Stimulated activated CD4-positive, alpha-beta T cell treated with anti-CD3 and anti-CD28 coated beads, Interleukin-1b, Interleukin-23, amount 100 ng/mL, for 48 hours (primary cell): ENCODE results near the gene CA6.
"Not testable (repeated sequence)": the region's sequence is repeated elsewhere in the genome, so short reads cannot be mapped to it uniquely, and the experiment has no call there.

Source experiments
- DNase-seq: peaks from one replicate; pipeline ENCODE4 v3.0.0-alpha.2; 2020

CA6 gene

DNA sequence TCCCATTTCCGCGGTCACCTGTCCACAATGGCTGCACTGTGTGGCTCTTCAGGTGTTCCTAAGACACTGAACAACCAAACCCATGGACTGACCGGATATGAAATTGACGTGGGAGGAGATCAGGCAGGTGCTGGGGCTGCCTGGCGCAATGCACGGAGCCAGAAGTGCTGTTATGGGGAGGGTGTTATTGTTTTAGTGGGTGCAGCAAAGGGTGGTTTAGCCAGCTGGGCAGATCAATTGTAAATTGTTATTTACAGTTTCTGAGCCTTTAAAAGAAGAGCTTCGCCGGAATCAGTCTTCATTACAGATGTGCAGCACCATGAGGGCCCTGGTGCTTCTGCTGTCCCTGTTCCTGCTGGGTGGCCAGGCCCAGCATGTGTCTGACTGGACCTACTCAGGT lies at the start of gene CA6:
Gene CA6 (plus strand): TSS at position 301 of the 400 bp plus-strand sequence. CDS start 19 bp downstream, at position 320.
- no peak for DNase-seq

DNA sequence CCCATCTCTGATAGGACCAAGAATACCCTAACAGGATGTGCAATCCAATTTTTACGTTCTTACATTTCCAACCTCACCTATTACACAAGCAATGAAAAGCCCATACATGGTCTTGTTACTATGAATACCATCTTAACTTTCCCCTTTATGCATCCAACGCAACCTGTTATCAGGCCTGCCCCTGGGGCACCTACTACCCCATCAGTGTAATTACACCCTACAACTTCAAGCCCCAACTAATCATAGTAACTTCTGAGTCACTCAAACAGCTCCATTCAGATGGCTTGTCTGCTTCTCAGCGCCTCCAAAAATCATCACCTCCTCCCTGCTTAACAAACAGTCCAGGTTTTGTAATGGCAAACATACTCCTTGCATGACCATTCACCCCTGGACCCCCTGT lies 48.9 kb upstream of the CA6 start:
- DNase-seq, result not testable (repeated sequence)

DNA sequence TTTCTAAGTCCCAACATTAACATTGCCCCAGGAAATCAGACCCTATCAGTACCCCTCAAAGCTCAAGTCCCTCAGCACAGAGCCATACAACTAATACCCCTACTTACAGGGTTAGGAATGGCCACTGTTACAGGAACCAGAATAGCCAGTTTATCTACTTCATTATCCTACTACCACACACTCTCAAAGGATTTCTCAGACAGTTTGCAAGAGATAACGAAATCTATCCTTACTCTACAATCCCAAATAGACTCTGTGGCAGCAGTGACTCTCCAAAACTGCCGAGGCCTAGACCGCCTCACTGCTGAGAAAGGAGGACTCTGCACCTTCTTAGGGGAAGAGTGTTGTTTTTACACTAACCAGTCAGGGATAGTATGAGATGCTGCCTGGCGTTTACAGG lies 48.2 kb upstream of the CA6 start:
- DNase-seq, result not testable (repeated sequence)

DNA sequence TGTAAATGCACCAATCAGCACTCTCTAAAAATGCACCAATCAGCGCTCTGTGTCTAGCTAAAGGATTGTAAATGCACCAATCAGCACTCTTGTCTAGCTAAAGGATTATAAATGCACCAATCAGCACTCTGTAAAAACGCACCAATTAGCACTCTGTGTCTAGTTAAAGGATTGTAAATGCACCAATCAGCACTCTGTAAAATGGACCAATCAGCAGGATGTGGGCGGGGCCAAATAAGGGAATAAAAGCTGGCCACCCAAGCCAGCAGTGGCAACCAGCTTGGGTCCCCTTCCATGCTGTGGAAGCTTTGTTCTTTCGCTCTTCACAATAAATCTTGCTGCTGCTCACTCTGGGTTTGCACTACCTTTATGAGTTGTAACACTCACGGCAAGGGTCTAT lies 47.2 kb upstream of the CA6 start:
- DNase-seq, result not testable (repeated sequence)

DNA sequence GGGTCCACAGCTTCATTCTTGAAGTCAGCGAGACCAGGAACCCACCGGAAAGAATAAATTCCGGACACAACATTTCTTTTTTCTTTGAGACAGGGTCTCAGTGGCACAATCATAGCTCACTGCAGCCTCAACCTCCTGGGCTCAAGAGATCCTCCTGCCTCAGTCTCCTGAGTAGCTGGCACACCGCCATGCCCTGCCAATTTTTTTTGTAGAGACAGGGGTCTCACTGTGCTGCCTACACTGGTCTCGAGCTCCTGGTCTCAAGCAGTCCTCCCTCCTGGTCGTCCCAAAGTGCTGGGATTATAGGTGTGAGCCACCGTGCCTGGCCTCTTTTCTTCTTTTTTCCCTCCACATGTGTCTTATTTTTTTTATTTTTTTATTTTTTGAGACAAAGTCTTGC lies 46.6 kb upstream of the CA6 start:
- DNase-seq, result no peak

DNA sequence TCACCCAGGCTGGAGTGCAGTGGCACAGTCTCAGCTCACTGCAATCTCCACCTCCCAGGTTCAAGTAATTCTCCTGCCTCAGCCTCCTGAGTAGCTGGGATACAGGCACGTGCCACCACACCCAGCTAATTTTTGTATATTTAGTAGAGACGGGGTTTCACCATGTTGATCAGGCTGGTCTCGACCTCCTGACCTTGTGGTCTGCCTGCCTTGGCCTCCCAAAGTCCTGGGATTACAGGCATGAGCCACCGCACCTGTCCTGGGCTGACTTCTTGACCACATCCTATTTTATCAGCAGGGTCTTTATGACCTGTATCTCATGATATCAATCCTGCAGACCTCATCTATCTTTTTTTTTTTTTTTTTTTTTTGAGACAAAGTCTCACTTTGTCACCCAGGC lies 45.0 kb upstream of the CA6 start:
- peak; percentile 15 for DNase-seq

DNA sequence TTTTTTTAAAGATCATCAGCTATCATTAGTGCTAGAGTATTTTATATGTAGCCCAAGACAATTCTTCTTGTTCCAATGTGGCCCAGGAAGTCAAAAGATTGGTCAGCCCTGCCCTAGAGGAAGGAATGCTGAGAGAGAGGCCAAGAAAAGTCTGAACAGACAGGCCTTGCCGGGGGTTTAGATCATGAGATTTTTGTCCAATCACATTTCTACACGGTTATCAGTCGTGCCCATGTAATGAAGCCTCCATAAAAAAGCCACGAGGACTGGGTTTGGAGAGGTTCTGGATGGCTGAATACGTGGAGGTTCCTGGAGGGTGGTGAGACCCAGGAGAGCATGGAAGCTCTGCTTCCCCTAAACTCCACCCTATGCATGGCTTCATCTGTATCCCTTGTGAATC lies 42.9 kb upstream of the CA6 start:
- no peak for DNase-seq

DNA sequence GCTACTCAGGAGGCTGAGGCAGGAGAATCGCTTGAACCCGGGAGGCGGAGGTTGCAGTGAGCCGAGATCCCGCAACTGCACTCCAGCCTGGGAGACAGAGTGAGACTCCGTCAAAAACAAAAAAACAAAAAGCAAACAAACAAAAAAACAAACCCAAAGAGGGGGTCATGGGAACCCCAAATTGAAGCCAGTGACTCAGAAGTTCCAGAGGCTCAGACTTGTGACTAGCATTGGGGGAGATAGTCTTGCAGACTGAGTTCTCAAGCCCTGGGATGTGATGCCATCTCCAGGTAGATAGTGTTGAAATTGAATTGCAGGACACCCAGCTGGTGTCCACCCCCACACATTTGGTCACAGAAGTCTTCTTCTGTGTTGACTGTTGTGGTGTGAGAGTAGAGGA lies 42.3 kb upstream of the CA6 start:
- DNase-seq, result peak; percentile 35

DNA sequence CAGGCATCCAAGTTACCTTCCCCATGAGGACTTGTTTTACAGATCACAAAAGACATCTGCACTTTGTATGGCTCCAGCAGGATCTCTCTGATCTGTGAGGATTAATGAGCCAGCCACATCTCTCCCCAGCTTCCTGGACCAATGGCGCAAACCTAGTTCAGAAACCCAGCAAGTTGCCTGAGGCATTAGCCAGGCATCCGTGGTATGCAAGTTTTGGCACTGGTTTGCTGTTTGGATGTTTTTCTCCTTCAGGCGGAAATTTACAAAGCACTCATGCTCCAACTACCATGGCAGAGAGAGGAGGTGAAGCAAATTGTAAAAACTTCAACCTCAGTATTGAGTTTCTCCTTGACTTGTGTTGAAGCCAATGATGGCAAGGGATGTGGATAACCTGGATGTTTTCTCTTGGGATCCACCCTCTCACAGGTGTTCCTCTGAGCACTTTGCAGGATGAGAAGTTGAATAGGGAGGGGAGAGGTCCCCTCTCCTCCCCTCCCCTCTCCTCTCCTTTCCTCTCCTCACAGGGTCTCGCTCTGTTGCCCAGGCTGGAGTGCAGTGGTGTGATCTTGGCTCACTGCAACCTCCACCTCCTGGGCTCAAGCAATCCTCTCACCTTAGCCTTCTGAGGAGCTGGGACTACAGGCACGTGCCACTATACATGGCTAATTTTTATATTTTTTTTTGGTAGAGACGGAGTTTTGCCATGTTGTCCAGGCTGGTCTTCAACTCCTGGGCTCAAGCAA lies 41.6 kb upstream of the CA6 start:
- DNase-seq, result no peak

DNA sequence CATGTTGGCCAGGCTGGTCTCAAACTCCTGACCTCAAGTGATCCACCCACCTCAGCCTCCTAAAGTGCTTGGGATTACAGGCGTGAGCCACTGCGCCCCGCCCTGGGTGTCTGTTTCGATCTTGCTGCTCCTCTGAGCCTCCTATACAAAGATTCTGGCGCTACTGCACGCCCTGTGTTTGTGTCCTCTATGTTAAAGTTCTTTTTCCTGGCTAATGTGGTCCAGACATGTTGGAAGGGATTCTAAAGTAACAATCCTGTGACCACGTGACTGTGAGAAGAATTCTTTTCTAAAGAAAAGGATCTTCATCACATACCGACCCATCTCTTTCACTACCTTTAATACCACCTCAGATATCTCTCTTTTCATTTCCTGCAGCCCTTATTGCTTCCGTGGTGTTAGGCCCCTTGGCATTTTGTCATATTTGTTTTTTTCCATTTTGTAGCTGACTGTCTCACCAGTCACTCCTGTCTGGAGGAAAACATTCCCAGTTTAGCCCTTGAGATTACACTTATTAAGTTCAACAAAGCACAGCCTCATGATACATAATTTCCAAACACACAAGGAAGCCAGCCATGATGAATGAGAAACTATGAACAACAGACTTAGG lies 40.0 kb upstream of the CA6 start:
- DNase-seq, result no peak

DNA sequence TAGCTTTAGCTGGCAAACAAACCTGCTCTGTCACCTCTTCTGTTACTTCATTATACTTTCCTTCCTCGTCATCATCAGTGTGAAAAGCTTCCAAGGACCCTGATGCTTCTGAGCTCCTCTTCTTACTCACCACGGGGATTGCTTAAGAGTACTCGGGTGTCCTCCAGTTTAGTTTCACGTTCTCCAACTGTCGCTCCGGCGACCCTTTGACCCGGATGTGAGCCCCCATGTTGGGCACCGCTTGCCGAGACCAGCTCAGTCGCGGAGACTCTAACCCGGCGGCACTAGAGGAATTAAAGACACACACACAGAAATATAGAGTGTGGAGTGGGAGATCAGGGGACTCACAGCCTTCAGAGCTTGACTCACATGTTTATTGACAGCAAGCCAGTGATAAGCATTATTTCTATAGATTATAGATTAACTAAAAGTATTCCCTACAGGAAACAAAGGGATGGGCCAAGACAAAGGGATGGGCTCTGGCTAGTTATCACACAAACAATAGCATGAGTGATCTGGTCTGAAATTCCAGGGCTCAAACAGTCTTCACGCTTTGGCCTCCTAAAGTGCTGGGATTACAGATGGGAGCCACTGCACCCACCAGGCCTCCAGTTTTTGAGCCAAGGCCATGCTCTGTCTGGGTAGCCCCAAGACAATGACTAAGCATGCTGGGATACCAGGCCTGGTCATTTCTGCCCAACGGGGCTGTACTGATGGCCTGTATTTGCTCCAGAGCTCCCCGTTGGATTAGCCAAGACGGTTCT lies 37.1 kb upstream of the CA6 start:
- DNase-seq, result no peak

DNA sequence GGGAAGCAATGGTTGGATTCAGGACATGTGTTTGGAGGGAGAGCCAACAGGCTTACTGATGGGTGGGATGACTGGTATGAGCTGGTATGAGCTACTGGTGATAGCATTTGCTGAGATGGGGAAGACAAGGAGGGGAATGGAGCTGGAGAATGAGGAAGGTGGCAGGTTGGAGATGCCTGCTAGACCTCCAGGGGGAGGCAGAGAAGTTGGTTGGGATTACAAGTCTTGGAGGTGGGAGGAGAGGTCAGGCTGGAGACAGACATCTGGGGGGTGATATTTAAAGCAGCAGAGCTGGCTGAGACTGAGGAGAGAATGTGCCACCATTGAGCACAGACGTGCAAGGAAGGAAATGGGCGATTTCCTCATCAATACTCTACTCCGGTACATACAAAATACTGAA lies 35.3 kb upstream of the CA6 start:
- DNase-seq, result no peak

DNA sequence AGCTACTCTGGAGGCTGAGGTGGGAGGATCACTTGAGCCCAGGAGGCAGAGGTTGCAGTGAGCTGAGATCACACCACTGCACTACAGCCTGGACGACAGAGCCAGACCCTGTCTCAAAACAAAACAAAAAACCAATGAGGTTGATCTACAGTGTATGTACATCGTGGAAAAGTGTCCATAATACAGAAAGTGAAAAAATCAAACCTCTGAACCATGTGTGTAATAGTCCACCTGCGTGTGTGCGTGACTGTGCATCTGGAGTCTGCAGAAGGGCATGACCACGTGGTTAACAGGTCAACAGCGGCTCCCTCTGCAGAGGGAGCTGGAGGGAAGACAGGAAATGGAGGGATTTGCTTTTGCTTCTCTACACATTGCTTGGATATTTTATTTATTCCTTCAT lies 34.8 kb upstream of the CA6 start:
- DNase-seq, result no peak

DNA sequence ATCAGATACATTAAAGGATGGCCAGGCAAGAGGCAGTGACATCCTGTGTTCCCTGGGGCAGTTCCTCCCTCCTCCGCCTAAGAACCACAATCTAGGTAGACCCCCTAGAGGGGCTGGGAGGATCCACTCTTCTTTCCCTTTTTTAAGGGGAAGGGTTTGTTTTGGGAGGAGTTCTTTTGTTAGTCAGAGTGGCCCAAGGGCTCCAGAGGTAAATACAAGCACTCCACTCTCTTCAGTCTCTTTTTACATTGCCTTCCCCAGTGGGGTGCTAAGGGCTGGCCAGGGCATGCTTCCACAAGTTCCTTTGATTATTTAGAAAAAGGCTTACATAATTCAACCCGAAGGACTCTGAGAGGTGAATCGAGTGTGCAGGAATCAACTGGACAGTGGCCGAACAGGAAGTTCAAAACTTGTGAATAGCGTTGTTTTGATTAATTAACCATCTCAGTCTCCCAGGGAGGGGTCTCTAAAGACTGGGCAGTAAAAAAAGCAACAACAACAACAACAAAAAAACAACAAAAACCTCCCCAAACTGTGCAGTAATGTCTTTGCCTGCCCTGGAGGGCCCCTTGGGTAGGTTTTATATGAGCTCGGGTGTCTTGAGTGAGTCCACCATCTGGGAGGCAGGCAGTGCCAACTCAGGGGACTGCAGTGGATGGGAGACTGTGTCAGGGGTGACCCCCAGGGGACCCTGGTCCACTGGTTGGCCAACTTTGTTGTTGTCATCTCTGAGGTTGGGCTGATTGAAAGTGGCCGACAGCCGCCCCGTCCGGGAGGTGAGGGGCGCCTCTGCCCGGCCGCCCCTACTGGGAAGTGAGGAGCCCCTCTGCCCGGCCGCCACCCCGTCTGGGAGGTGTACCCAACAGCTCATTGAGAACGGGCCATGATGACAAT lies 34.0 kb upstream of the CA6 start:
- no peak for DNase-seq

DNA sequence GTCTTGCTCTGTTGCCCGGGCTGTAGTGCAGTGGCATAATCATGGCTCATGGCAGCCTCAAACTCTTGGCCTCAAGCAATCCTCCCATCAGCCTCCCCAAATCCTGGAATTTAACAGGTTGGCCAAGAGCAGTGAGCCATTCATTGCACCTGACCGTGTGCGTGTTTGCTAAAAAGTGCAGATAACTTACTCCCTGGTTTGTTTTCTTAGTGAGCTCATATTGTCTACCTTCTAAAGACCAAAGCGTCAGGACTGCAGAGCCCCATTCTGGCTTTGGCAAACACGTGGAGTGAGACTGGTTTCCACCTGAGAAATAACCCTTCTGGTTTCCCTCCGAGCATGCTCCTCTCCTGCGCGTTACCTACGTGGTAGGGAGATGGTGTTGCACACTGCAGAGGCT lies 32.2 kb upstream of the CA6 start:
- DNase-seq, result no peak

DNA sequence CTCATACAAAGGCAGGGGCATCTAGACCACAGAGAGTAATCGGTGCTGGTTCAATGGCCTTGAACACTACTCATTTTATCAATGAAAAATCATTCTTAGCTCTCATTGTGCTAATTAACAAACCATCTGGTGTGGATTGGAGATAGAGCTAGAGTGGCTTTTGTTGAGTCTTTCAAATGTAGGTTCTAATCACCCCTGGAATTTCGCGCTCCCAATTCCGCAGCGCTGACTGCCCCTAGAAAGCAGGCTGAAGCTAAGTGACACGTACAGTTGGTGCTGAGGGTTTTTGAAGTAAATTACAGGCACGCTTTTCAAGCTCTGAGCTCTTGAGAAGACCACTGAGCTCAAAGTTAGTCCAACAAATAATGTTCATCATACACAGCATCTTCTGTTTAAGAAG lies 31.2 kb upstream of the CA6 start:
- DNase-seq, result no peak

DNA sequence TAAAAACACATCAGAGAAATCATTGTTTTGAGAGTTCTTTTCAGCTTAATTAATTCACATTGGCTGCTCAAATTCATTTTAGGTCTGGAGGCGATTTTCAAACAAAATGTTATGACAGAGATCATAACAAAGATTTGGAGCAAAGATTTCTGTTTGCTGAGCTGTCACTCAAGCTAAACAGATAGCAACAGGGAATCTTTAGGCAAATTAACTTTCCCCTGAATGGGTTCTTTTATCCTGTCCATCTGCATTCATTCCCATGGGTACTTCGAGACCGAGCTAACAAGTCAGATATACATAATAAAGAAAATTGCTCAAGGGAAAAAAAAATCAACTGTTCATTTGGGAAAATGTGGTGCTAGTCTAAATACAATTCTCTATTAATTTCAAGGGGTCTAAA lies 30.2 kb upstream of the CA6 start:
- no peak for DNase-seq

DNA sequence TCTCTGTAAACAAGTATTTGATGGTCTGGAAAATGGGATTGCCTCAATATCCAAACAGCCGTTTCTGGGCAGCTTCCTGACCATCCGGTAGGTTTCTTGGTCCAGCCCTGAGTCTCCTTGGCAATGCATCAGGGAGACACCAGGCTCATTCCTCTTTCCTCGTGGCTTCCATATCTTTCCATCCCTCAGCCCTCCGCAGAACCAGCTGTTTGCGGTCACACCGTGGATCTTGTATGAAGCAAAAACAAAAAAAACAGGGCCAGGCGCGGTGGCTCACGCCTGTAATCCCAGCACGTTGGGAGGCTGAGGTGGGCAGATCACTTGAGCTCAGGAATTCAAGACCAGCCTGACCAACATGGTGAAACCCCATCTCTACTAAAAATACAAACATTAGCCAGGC lies 28.1 kb upstream of the CA6 start:
- DNase-seq, result not testable (repeated sequence)

DNA sequence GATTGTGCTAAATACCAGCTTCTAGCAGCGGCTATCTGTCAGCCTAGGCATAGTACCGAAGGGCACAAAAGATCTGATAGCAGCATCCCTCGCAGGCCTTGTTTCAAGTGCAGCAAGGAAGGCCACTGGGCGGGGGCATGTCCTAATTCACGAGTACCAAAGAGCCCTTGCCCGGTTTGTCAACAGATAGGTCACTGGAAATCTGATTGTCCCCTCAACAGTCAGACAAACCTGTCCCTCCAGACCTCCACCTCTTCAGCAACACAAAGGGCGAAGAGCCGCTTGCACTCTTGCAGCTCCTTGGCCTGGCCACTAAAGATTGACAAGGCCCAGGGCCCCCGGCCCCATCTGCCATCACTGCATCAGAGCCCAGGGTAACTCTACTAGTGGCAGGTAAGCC lies 22.7 kb upstream of the CA6 start:
- no peak for DNase-seq

DNA sequence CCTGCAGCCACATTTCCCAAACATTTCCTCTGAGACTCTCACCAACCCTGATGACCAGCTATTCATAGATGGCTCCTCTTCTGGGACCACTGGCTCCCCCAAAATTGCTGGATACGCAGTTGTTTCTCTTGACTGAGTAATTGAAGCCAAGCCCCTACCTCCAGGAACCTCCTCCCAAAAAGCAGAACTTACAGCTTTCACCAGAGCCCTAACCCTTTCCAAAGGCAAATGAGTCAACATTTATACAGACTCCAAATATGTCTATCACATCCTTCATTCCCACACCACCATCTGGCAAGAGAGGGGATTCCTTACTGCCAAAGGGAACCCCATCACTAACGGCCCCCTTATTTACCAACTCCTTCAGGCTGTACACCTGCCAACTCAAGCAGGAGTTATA lies 20.3 kb upstream of the CA6 start:
- DNase-seq, result no peak

DNA sequence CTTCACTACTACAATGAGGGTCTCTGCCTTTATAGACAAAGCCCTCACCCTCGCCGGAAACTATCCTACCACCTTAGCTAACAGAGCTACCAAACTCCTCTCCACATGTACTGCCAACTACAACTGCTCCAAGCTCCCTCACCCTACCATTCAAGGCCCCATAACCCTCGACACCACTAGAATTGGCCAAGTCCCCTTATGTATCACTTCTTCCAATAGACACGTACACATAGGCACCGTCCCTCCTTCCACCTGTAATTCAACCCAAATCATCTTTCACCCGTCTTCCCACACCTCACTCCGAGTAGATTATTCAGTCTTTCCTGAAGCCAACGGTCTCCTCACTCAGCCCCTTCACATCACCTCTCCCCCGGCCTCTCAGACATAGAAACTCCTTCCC lies 19.7 kb upstream of the CA6 start:
- no peak for DNase-seq

DNA sequence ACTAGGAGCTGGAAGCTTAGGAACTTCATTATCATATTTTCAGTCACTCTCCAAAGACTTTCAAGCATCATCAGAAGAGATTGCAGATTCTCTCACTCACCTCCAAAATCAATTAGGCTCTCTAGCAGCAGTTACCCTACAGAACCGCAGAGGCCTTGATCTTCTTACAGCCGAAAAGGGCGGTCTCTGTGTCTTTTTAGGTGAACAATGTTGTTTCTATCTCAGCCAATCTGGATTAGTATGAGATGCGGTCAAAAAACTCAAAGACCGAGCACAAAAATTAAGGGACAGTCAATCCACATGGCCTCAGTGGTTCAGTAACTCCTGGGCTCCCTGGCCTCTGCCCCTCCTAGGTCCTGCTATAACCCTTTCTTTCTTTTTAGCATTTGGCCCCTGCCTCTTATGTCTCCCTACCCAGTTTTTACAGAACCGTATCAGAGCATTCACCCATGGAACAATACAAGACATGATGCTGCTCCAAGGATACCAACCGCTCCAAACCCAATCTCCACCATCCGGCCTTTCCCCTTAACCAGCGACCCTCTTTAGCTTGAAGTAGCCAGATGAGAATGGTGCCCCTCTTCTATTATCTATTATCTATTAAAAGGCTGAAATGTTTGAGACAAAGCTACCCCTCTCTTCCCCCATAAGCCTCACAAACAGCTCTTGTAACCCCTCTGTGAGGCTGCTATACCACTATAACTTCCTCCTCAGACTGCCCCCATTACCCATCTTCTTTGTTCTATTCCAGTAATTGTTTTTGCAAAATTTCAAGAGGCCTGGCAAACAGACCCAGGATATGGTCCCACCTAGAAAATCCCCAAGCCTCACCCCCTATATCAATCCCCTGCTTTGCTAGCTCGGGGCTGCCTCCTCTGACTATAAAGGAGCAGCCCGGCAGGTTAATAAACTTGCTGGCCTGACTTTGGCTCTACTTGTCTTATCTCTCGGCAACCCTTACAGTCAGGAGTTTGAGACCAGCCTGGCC lies 18.7 kb upstream of the CA6 start:
- DNase-seq, result no peak
